IPS DF 4.7 (cell line): Measurements from ENCODE around the gene P2RX1.

ENCODE experiments used
- DNase-seq: peaks from one replicate; pipeline ENCODE4 v3.0.0-alpha.2; 2013; ENCODE audit warnings: low spot score; ENCODE audit errors: extremely low read depth

P2RX1 gene

GRCh38 chr17:3925684-3926485 lies 9.6 kb upstream of the P2RX1 start:
- DNase-seq, result no peak

DNA sequence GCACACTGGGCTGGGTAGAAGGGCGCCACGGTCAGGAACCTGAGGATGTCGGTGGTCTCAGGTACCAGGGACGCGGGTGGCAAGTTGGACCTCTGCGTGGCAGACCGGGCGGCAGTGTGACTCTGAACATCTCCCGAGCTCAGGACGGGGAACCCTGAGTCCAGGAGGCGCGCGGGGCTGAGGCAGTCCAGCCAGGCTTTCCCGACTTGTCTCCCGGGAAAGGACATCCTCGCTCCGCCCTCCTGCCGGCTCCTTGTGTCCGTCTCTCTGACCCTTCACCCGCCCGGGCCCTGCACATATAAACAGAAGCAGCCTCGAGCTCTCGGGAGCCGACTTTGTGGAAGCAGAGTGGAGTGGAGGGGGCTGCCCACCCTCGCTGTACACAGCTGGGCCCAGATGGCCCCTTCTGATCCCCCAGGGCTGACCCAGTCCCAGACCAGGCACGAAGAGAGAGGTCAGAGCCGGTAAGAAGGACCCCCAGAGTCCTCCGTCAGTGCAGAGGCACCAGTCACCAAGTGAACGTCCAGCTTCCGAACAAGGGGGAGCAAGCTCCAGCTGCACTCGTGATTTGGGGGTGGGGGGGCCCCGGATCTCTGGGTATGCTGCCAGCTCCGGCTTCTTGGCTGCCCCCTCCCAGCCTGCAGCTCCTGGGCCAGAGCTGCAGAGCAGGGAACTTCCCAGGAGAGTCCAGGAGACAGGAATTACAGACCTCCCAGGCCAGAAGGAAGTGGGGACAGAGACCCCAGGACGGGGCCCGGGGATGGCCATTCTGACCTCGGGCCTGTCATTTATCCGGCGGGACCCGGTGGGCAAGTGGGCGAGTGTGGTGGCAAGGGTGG lies 8.5 kb upstream of the P2RX1 start:
- no peak for DNase-seq

GRCh38 chr17:3923466-3924190 lies 7.4 kb upstream of the P2RX1 start:
- no peak for DNase-seq

- DNase-seq, result no peak
These were observed 6.5 kb upstream of the P2RX1 start for GRCh38 chr17:3922765-3923164.

DNA sequence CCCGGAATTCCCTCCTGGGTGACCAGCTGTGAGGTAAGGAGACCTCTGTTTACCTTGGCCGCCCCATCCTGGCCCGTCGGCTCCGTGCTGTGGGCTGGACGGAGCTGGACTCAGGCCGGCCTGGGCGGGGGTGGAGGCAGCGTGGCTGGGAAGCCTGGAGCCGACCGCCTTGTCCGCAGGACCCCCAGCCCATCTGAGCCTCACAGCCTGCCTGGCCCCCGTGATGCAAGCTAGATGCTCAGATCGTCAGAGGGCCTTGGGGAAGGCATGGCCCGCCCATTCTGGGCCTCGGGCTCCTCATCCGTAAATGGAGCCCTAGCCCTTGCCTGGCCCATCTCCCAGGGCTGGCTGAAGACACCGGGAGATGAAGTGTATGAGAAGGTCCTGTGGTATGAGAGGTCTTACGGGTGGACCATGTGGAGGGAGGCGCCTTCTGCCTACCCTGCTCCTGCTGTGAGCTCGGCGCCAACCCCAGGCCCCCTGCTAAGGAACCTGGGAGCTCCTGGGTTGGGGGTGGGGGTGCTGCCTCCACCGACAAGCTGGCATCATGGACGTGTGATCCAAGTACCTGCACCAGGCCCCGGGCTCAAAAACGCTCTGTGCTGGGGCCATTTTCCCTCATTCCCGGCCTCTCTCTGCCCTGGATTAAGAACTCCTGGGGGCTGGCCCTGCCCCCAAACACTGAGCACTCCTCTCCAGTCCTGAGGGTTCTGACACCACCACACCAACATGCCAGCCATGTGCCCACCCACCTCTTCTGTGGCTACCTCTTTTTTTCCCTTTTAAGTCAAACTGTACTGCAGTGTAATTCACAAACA lies 5.4 kb upstream of the P2RX1 start:
- no peak for DNase-seq

DNA sequence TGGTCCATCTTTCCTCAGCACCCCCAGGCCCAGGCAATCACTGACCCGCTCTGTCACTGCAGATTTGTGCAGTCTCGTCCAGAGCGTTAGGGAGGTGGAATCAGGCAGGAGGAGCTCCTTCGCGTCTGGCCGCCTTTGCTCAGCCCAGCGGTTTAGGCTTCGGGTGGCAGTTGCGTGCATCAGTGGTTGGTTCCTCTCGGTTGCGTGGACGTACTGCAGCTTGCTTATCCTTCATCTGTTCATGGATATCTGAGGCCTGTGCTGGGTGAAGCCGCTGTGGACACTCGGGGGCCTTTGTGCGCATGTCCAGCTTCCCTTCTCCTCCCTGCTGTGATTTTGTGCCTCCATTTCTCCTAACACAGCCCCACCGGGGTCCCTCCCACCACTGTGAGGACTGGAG lies 4.7 kb upstream of the P2RX1 start:
- no peak for DNase-seq

DNA sequence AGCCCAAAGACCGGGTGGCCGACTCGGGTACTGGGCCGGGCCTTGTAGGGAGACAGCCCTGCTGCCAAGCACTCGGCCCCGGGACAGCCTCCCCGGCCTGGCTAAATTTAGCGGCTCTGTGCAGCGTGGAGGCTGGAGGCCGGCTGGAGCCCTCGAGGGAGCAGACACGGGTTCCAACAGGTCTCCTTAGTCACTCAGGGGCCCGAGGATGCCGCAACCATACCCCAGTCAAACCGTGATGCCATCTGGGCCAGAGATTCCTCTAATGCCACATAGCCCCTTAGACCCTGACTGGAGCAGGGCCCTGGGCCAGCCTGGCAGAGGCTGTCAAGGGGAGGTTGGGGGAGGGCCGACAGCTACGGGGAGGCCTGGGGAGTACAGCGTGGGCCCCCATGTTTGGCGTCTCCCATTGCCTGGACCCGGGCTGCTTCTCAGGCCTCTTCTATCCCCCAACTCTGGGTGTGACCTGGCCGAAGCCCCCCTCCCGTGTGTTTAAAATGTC lies 2.9 kb upstream of the P2RX1 start:
- DNase-seq, result no peak

DNA sequence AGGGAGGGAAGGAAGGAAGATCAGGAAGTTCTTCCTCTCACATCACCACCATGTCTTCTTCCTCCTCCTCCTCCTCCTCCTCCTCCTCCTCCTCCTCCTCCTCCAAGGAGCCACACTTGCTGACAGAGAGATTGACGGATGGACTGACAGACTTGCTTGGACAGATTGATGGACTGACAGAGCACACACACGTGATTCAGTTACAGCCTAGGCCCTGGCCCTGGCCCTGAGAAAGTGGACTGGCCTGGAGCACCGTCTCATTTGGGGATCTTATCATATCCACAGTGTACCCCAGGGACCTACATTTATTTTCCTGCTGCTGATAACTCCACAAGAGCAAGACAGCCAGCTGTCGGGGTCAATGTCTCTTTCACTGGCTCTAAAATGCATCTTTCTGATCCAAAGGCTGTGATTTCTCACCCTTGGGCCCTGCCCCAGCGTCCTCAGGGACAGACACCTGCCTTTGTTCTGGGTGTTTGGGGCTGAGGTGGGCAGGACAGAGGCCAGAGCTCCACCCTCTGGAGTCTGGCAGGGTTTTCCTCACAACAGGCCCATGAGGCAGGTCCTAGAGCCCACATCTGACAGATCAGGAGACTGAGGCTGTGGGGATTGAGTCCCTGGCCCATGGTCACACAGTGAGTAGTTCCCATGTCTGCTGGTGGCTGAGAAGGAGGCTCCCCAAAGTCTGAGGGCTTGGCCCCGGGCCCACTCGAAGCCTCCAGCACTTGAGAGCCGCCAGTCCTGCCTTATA lies 2.3 kb upstream of the P2RX1 start:
- DNase-seq, result no peak

DNA sequence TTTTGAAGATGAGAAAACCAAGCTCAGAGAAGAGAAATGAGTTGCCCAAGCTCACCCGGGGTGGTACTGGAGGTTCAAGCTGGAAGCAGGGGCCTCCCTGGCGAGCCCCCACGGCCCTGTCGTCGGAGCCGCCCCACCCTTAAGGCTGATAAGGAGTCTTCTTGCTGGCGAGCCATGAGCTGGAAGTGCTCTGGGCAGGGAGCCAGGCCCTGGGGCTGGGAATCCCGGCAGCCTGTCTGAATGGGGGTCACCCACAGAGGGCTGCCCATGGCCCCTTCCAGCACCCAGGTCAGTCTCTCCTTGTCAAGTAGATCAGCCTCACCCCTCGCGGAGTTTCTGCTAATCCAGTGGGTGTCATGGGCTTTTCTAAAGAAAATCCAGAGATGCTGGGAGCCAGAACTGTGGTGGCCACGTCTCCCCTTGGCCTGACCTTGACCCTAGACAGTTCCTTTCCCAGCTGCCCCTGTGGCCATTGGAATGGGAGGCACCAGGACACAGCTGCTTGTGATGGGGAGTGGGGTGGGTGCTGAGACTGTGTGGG lies 1.2 kb upstream of the P2RX1 start:
- no peak for DNase-seq

DNA sequence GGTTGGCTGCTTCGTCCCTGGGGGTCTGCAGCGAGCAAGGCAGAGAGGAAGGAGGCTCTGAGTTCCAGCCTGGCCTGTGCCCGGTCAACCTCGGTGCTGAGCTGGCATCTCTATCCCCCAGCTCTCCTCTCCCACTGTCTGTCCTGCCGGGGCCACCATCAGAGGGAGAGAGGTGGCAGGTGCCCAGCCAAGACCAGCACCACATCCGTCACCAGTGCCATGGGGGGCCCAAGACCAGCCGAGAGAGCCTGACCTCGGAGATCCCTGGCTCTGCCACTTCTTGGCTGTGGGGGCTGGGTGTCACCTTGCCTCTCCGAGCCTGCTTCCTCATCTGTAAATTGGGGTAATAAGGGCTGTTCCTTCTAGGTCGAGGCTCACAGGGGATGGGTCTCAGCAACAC lies 560 bp upstream of the P2RX1 start:
- DNase-seq, result no peak

- DNase-seq, result no peak
These were observed 677 bp downstream of the P2RX1 start for GRCh38 chr17:3915581-3915994.

- DNase-seq, result no peak
These were observed 2.0 kb downstream of the P2RX1 start for GRCh38 chr17:3914312-3914670.

- no peak for DNase-seq
These were observed 2.5 kb downstream of the P2RX1 start for GRCh38 chr17:3913531-3914311.

GRCh38 chr17:3912827-3913226 lies 3.4 kb downstream of the P2RX1 start:
- no peak for DNase-seq

- no peak for DNase-seq
These were observed 4.8 kb downstream of the P2RX1 start for GRCh38 chr17:3911271-3912053.

- DNase-seq, result no peak
These were observed 5.6 kb downstream of the P2RX1 start for GRCh38 chr17:3910420-3911270.

- no peak for DNase-seq
These were observed 7.0 kb downstream of the P2RX1 start for GRCh38 chr17:3909257-3909656.
